CD4-positive, alpha-beta T cell (primary cell): Measurements from ENCODE around the gene DDX24. TPM values are rescaled to one million over a fixed set of nuclear protein-coding genes. Genes with fewer than 3 reads are reported as not detected.

ENCODE experiments used
- ATAC-seq: fragments of 200-7000 bp; cut with Tn5 transposase; one replicate; pipeline ENCODE4 v1.10.0; 2022; ENCODE audit warnings: mild to moderate bottlenecking; ENCODE audit not compliant: poor library complexity
- CTCF ChIA-PET: fragments of 350-600 bp; sonication (Branson Sonifier 250); formaldehyde crosslinking; loops from one replicate; lab custom pipeline; 2021; ENCODE audit warnings: antibody characterized with exemption, inconsistent platforms; lab: Charles Lee
- POLR2A ChIA-PET: fragments of 350-600 bp; sonication (Branson Sonifier 250); formaldehyde crosslinking; loops from one replicate; lab custom pipeline; 2021; ENCODE audit warnings: antibody characterized with exemption, inconsistent platforms; lab: Charles Lee
- DNase-seq, 14 experiments: peaks; one replicate each; pipeline ENCODE4 v3.0.0-alpha.2; 2013 to 2020; ENCODE audit warnings: mixed read lengths in 2 of 14
- H3K27ac ChIP-seq, 2 donors: one replicate each; pipeline versions ENCODE4 v1.5.1 to v1.7.0; 2013; ENCODE audit warnings: low read length in 2 of 2, low read depth in 1 of 2, mild to moderate bottlenecking in 1 of 2
- H3K27me3 ChIP-seq, 2 experiments: 1 replicate in 1 of 2; 2 replicates in 1 of 2; pipeline versions ENCODE4 v1.6.1 to v1.7.0; 2013; ENCODE audit warnings: low read length in 2 of 2, control low read depth in 1 of 2, mild to moderate bottlenecking in 1 of 2, moderate library complexity in 1 of 2; ENCODE audit not compliant: insufficient read depth in 2 of 2, control insufficient read depth in 1 of 2
- H3K36me3 ChIP-seq: one replicate; pipeline ENCODE4 v1.6.1; 2013; ENCODE audit warnings: low read length, control low read depth; ENCODE audit not compliant: insufficient read depth
- H3K4me1 ChIP-seq: one replicate; pipeline ENCODE4 v1.6.1; 2013; ENCODE audit warnings: low read length, control low read depth; ENCODE audit not compliant: insufficient read depth
- H3K4me3 ChIP-seq: one replicate; pipeline ENCODE4 v1.5.1; 2013; ENCODE audit warnings: mild to moderate bottlenecking, low read length, moderate library complexity
- H3K9me3 ChIP-seq, 2 experiments: 1 replicate in 1 of 2; 2 replicates in 1 of 2; pipeline versions ENCODE4 v1.6.1 to v1.7.0; 2013; ENCODE audit warnings: low read length in 2 of 2, mild to moderate bottlenecking in 2 of 2, control low read depth in 1 of 2, moderate library complexity in 1 of 2; ENCODE audit not compliant: control insufficient read depth in 1 of 2, insufficient read depth in 1 of 2
- H3K27ac Mint-ChIP-seq: one replicate; pipeline ENCODE4 v1.8.0; 2020; ENCODE audit warnings: mixed read lengths
- H3K27me3 Mint-ChIP-seq: one replicate; pipeline ENCODE4 v1.8.0; 2021; ENCODE audit warnings: mixed read lengths
- H3K36me3 Mint-ChIP-seq: one replicate; pipeline ENCODE4 v1.8.0; 2021; ENCODE audit warnings: low read depth, mixed read lengths
- H3K4me1 Mint-ChIP-seq: one replicate; pipeline ENCODE4 v1.8.0; 2021; ENCODE audit warnings: low read depth, mixed read lengths
- H3K4me3 Mint-ChIP-seq: one replicate; pipeline ENCODE4 v1.8.0; 2020; ENCODE audit warnings: mild to moderate bottlenecking, mixed read lengths
- H3K9me3 Mint-ChIP-seq: one replicate; pipeline ENCODE4 v1.8.0; 2020; ENCODE audit warnings: mixed read lengths
- intact Hi-C, 2 experiments: fragments of 100-400 bp; cut with DNase I in 1 of 2; cut with micrococcal nuclease in 1 of 2; formaldehyde crosslinking; loops; one replicate each; pipeline versions ENCODE4 v1.15.1 to v1.9.0; 2023 to 2025; cut with DNase I, micrococcal nuclease
- total RNA-seq, 174 experiments: library from RNA in 2 of 174; stranded (reverse) in 2 of 174; gene quantifications; one replicate each; pipeline ENCODE4 v1.2.3 and lab custom pipeline; 2021 to 2026
- TF ChIP-seq, protein P1 (sequence below): fragments of 200-600 bp; IDR thresholded peaks from one replicate; pipeline ENCODE4 v1.8.0; 2022; ENCODE audit warnings: antibody characterized with exemption, mild to moderate bottlenecking

The DDX24 gene
- total RNA-seq, 2 experiments from 2014 or later, result 678 to 711 TPM

GRCh38 chr14:94102768-94103482, 21.9 kb upstream of the DDX24 start:
- H3K9me3 ChIP-seq, result no peaks in the 10 kb centered on the region
- intact Hi-C loops, result no loop called here
- Mint-ChIP-seq H3K9me3 (no peaks in the 10 kb centered on the region), H3K4me1 (no peaks in the 10 kb centered on the region), H3K36me3 (no peaks in the 10 kb centered on the region), H3K27me3 (no peaks in the 10 kb centered on the region), H3K27ac (no peak overlapping the region), H3K4me3 (no peak overlapping the region)
- H3K27me3 ChIP-seq, result no peaks in the 10 kb centered on the region
- no peak for DNase-seq
- no peak overlapping the region for H3K4me3 ChIP-seq
- no peaks in the 10 kb centered on the region for H3K4me1 ChIP-seq
- ChIA-PET CTCF (interaction anchor here (1.7 kb wide), 1 partner anchor 34 kb away, joined by 4 read pairs; no protein-coding TSS in a partner anchor), POLR2A (no interaction called here)
- TF ChIP-seq, protein P1, sequence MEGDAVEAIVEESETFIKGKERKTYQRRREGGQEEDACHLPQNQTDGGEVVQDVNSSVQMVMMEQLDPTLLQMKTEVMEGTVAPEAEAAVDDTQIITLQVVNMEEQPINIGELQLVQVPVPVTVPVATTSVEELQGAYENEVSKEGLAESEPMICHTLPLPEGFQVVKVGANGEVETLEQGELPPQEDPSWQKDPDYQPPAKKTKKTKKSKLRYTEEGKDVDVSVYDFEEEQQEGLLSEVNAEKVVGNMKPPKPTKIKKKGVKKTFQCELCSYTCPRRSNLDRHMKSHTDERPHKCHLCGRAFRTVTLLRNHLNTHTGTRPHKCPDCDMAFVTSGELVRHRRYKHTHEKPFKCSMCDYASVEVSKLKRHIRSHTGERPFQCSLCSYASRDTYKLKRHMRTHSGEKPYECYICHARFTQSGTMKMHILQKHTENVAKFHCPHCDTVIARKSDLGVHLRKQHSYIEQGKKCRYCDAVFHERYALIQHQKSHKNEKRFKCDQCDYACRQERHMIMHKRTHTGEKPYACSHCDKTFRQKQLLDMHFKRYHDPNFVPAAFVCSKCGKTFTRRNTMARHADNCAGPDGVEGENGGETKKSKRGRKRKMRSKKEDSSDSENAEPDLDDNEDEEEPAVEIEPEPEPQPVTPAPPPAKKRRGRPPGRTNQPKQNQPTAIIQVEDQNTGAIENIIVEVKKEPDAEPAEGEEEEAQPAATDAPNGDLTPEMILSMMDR, result no peak
- no peak overlapping the region for H3K27ac ChIP-seq
- H3K36me3 ChIP-seq, result no peaks in the 10 kb centered on the region
- no peak for ATAC-seq

DNA sequence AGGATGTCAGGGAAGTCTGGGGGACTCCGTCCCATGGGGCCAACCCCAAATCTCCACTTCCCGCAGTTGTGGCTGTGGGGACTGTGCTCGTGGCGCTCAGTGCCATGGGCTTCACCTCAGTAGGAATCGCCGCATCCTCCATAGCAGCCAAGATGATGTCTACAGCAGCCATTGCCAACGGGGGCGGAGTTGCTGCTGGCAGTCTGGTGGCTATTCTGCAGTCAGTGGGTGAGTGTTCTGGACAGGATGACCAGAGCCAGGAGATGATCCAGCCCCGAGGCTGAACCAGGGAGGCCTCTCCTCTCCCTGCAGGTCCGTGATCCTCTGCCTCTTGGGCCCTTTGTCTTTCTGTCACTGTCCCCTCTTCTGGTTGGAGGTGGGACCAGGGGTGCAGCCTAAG, 20.7 kb upstream of the DDX24 start:
- Histone ChIP-seq H3K4me3 (no peak overlapping the region), H3K36me3 (no peaks in the 10 kb centered on the region), H3K4me1 (no peaks in the 10 kb centered on the region), H3K27me3 (no peaks in the 10 kb centered on the region), H3K9me3 (no peaks in the 10 kb centered on the region), H3K27ac (no peak overlapping the region)
- no peaks in the 10 kb centered on the region for H3K4me1 Mint-ChIP-seq
- POLR2A ChIA-PET, result no interaction called here
- H3K4me3 Mint-ChIP-seq, result no peak overlapping the region
- H3K36me3 Mint-ChIP-seq, result no peaks in the 10 kb centered on the region
- ATAC-seq, result no peak
- no peaks in the 10 kb centered on the region for H3K27me3 Mint-ChIP-seq
- no peak overlapping the region for H3K27ac Mint-ChIP-seq
- TF ChIP-seq, protein P1, result no peak
- DNase-seq, result no peak
- H3K9me3 Mint-ChIP-seq, result no peaks in the 10 kb centered on the region
- intact Hi-C loops, result no loop called here
- CTCF ChIA-PET, result no interaction called here

DNA sequence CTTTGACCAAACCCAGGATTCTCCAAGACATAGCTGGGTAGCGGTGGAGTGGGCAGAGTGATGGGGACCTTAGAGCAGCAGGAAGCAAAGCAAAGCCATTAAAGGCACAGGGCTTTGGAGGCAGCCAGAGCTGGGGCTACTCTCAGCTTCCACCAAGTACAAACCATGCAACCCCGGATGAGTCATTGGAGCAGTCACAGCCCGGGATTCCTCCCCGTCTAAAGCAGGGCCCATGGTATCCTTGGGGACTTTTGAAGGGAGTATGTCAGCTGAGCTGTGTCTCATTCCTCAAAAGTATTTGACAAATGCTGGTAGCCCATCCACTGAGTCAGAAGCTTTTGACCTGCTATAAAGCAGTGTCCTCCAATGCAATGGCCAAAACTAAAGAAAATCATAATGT, 19.8 kb upstream of the DDX24 start:
- DNase-seq, result no peak
- H3K4me1 ChIP-seq, result no peaks in the 10 kb centered on the region
- H3K36me3 Mint-ChIP-seq, result no peaks in the 10 kb centered on the region
- H3K4me3 ChIP-seq, result no peak overlapping the region
- no peak for ATAC-seq
- no peaks in the 10 kb centered on the region for H3K27me3 Mint-ChIP-seq
- H3K27ac ChIP-seq, result no peak overlapping the region
- ChIA-PET CTCF (no interaction called here), POLR2A (no interaction called here)
- H3K27me3 ChIP-seq, result no peaks in the 10 kb centered on the region
- no peaks in the 10 kb centered on the region for H3K4me1 Mint-ChIP-seq
- H3K4me3 Mint-ChIP-seq, result no peak overlapping the region
- no peak overlapping the region for H3K27ac Mint-ChIP-seq
- H3K9me3 Mint-ChIP-seq, result no peaks in the 10 kb centered on the region
- TF ChIP-seq, protein P1, result no peak
- no peaks in the 10 kb centered on the region for H3K9me3 ChIP-seq
- intact Hi-C loops, result no loop called here
- no peaks in the 10 kb centered on the region for H3K36me3 ChIP-seq
